Fibroblast of lung (primary cell): Measurements from ENCODE around the gene CEBPE.

ENCODE experiments used
- EZH2 ChIP-seq: IDR thresholded peaks from 2 replicates; pipeline ENCODE4 v1.5.1; 2012; ENCODE audit warnings: low read length, control low read depth, mild to moderate bottlenecking; ENCODE audit errors: missing control alignments
- TF ChIP-seq, protein P1 (sequence below), 2 donors: IDR thresholded peaks in 1 of 2; conservative IDR thresholded peaks in 1 of 2; 1 replicate in 1 of 2; 2 replicates in 1 of 2; pipeline ENCODE4 v1.5.1; 2011 to 2012; ENCODE audit warnings: low read length in 2 of 2, control low read depth in 1 of 2, inconsistent platforms in 1 of 2, low read depth in 1 of 2, mild to moderate bottlenecking in 1 of 2

DNA sequence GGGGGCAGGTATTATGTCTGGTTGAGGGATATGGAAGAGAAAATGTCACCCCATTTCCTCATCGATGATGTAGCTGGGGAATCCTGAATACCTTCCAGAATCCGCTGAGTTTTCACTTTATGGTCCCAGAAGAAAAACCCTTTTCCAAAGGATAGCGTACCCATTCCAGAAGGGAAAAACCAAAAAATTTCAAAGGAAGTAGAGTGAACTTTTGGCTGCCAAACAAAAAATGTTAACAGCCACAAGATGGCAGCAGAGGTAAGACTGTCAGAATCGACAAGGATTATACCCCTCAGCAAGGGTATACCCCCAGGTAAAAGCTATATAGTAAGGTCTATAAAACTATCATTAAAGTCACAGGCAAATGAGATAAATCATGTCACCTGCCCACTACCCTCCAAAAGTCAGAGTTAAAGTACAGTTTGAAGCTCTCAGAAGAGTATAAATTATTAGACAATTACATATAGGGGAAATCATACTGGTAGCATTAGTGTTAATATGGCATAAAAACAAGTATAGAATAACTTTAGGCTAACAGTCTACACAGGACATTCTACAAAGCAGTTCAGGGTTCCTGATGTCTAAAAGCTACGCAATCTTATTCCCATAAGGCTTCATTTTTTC is 42.2 kb downstream of the CEBPE start:
- TF ChIP-seq, protein P1, sequence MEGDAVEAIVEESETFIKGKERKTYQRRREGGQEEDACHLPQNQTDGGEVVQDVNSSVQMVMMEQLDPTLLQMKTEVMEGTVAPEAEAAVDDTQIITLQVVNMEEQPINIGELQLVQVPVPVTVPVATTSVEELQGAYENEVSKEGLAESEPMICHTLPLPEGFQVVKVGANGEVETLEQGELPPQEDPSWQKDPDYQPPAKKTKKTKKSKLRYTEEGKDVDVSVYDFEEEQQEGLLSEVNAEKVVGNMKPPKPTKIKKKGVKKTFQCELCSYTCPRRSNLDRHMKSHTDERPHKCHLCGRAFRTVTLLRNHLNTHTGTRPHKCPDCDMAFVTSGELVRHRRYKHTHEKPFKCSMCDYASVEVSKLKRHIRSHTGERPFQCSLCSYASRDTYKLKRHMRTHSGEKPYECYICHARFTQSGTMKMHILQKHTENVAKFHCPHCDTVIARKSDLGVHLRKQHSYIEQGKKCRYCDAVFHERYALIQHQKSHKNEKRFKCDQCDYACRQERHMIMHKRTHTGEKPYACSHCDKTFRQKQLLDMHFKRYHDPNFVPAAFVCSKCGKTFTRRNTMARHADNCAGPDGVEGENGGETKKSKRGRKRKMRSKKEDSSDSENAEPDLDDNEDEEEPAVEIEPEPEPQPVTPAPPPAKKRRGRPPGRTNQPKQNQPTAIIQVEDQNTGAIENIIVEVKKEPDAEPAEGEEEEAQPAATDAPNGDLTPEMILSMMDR (conservative IDR thresholded peaks at IDR 0.05 in 1 of 2, IDR thresholded peaks at IDR 0.05 in 1 of 2; ENCODE audit: low read depth in 1 of 2, low read length in 2 of 2) = peak; percentile 64 to 70
- TF ChIP-seq EZH2 = no peak
